Rectal smooth muscle tissue (tissue), 1 donor: ENCODE measurements around the gene E2F3.
A peak's percentile ranks its signal among the peaks of the same experiment; 100 is the strongest.

Experiments used
- H3K27ac ChIP-seq: one replicate; pipeline ENCODE4 v1.7.0; 2013; ENCODE audit warnings: low read depth, low read length, inconsistent platforms
- H3K27me3 ChIP-seq: one replicate; pipeline ENCODE4 v1.7.0; 2013; ENCODE audit warnings: low read length; ENCODE audit not compliant: control insufficient read depth, insufficient read depth
- H3K36me3 ChIP-seq: one replicate; pipeline ENCODE4 v1.7.0; 2013; ENCODE audit warnings: low read length; ENCODE audit not compliant: control insufficient read depth, insufficient read depth
- H3K4me1 ChIP-seq: one replicate; pipeline ENCODE4 v1.7.0; 2013; ENCODE audit warnings: low read length; ENCODE audit not compliant: control insufficient read depth, insufficient read depth
- H3K4me3 ChIP-seq: one replicate; pipeline ENCODE4 v1.7.0; 2013; ENCODE audit warnings: low read length
- H3K9ac ChIP-seq: one replicate; pipeline ENCODE4 v1.7.0; 2013; ENCODE audit warnings: low read length

Gene E2F3

GRCh38 chr6:20401205-20402091 lies at the start of gene E2F3:
E2F3 (plus strand) TSS chr6:20401879; CDS start chr6:20402233, 354 bp downstream.
- Histone ChIP-seq H3K4me1 (no peaks in the 10 kb centered on the region), H3K27ac (peak within 1 kb of the TSS; percentile 55), H3K36me3 (no peaks in the 10 kb centered on the region), H3K9ac (peak within 1 kb of the TSS; percentile 68), H3K4me3 (peak within 1 kb of the TSS; percentile 90), H3K27me3 (no peaks in the 10 kb centered on the region)

GRCh38 chr6:20352346-20352745 lies 49.3 kb upstream of the E2F3 start:
- no peaks in the 10 kb centered on the region for H3K36me3 ChIP-seq
- H3K4me3 ChIP-seq = no peak overlapping the region
- no peak overlapping the region for H3K9ac ChIP-seq
- no peak overlapping the region for H3K27ac ChIP-seq
- H3K4me1 ChIP-seq = no peaks in the 10 kb centered on the region
- no peaks in the 10 kb centered on the region for H3K27me3 ChIP-seq

GRCh38 chr6:20353134-20353533 lies 48.5 kb upstream of the E2F3 start:
- H3K9ac ChIP-seq = no peak overlapping the region
- no peaks in the 10 kb centered on the region for H3K36me3 ChIP-seq
- no peaks in the 10 kb centered on the region for H3K4me1 ChIP-seq
- no peak overlapping the region for H3K4me3 ChIP-seq
- H3K27me3 ChIP-seq = no peaks in the 10 kb centered on the region
- no peak overlapping the region for H3K27ac ChIP-seq

GRCh38 chr6:20354366-20354765 lies 47.3 kb upstream of the E2F3 start:
- no peak overlapping the region for H3K9ac ChIP-seq
- no peaks in the 10 kb centered on the region for H3K36me3 ChIP-seq
- H3K4me1 ChIP-seq = no peaks in the 10 kb centered on the region
- H3K27me3 ChIP-seq = no peaks in the 10 kb centered on the region
- H3K4me3 ChIP-seq = no peak overlapping the region
- H3K27ac ChIP-seq = no peak overlapping the region

- Histone ChIP-seq H3K9ac (no peak overlapping the region), H3K27ac (no peak overlapping the region), H3K27me3 (no peaks in the 10 kb centered on the region), H3K4me1 (no peaks in the 10 kb centered on the region), H3K36me3 (no peaks in the 10 kb centered on the region), H3K4me3 (no peak overlapping the region)
Observed at GRCh38 chr6:20360471-20361119, 41.1 kb upstream of the E2F3 start.

- H3K27me3 ChIP-seq = no peaks in the 10 kb centered on the region
- no peak overlapping the region for H3K9ac ChIP-seq
- H3K36me3 ChIP-seq = no peaks in the 10 kb centered on the region
- H3K4me3 ChIP-seq = no peak overlapping the region
- H3K4me1 ChIP-seq = no peaks in the 10 kb centered on the region
- no peak overlapping the region for H3K27ac ChIP-seq
Observed at GRCh38 chr6:20362623-20363022, 39.1 kb upstream of the E2F3 start.

- Histone ChIP-seq H3K27ac (no peak overlapping the region), H3K9ac (no peak overlapping the region), H3K27me3 (no peaks in the 10 kb centered on the region), H3K4me3 (no peak overlapping the region), H3K36me3 (no peaks in the 10 kb centered on the region), H3K4me1 (no peaks in the 10 kb centered on the region)
Observed at GRCh38 chr6:20364327-20364726, 37.4 kb upstream of the E2F3 start.

- no peaks in the 10 kb centered on the region for H3K36me3 ChIP-seq
- H3K27ac ChIP-seq = no peak overlapping the region
- H3K9ac ChIP-seq = no peak overlapping the region
- no peak overlapping the region for H3K4me3 ChIP-seq
- H3K27me3 ChIP-seq = no peaks in the 10 kb centered on the region
- no peaks in the 10 kb centered on the region for H3K4me1 ChIP-seq
Observed at GRCh38 chr6:20365456-20365855, 36.2 kb upstream of the E2F3 start.

- no peaks in the 10 kb centered on the region for H3K4me1 ChIP-seq
- no peak overlapping the region for H3K4me3 ChIP-seq
- H3K27ac ChIP-seq = no peak overlapping the region
- H3K36me3 ChIP-seq = no peaks in the 10 kb centered on the region
- H3K27me3 ChIP-seq = no peaks in the 10 kb centered on the region
- H3K9ac ChIP-seq = no peak overlapping the region
Observed at GRCh38 chr6:20366082-20366830, 35.4 kb upstream of the E2F3 start.

- Histone ChIP-seq H3K4me3 (no peak overlapping the region), H3K36me3 (no peaks in the 10 kb centered on the region), H3K4me1 (no peaks in the 10 kb centered on the region), H3K27me3 (no peaks in the 10 kb centered on the region), H3K9ac (no peak overlapping the region), H3K27ac (no peak overlapping the region)
Observed at GRCh38 chr6:20367743-20368485, 33.8 kb upstream of the E2F3 start.

GRCh38 chr6:20370393-20370792 lies 31.3 kb upstream of the E2F3 start:
- Histone ChIP-seq H3K36me3 (no peaks in the 10 kb centered on the region), H3K4me3 (no peak overlapping the region)

GRCh38 chr6:20370801-20371200 lies 30.9 kb upstream of the E2F3 start:
- Histone ChIP-seq H3K4me1 (no peaks in the 10 kb centered on the region), H3K36me3 (no peaks in the 10 kb centered on the region)

More at GRCh38 chr6:20370393-20370792, 31.3 kb upstream of the E2F3 start:
- Histone ChIP-seq H3K4me1 (no peaks in the 10 kb centered on the region), H3K27me3 (no peaks in the 10 kb centered on the region), H3K27ac (no peak overlapping the region), H3K9ac (no peak overlapping the region)

More at GRCh38 chr6:20370801-20371200, 30.9 kb upstream of the E2F3 start:
- Histone ChIP-seq H3K27ac (no peak overlapping the region), H3K27me3 (no peaks in the 10 kb centered on the region), H3K9ac (no peak overlapping the region), H3K4me3 (no peak overlapping the region)
